GM18526 (cell line): Measurements from ENCODE around the gene OR51S1.

Source experiments
- POLR2A ChIP-seq: IDR thresholded peaks from 3 replicates; pipeline ENCODE4 v1.6.1; 2011; ENCODE audit not compliant: insufficient read length; ENCODE audit errors: extremely low read depth

Gene OR51S1

GRCh38 chr11:4848908-4849532 is at the start of gene OR51S1:
OR51S1 (minus strand) TSS chr11:4849208; CDS start chr11:4849208, 0 bp downstream.
- no peak for TF ChIP-seq POLR2A

- TF ChIP-seq POLR2A: no peak
Observed at GRCh38 chr11:4891996-4892640, 43.1 kb upstream of the OR51S1 start.

GRCh38 chr11:4890279-4890678 is 41.3 kb upstream of the OR51S1 start:
- no peak for TF ChIP-seq POLR2A

- TF ChIP-seq POLR2A: no peak
Observed at GRCh38 chr11:4887591-4887990, 38.6 kb upstream of the OR51S1 start.

GRCh38 chr11:4886186-4886585 is 37.2 kb upstream of the OR51S1 start:
- TF ChIP-seq POLR2A: no peak

- TF ChIP-seq POLR2A: no peak
Observed at GRCh38 chr11:4884361-4884760, 35.4 kb upstream of the OR51S1 start.

GRCh38 chr11:4882543-4882942 is 33.5 kb upstream of the OR51S1 start:
- no peak for TF ChIP-seq POLR2A

GRCh38 chr11:4881860-4882500 is 33.0 kb upstream of the OR51S1 start, which contains the start of gene OR51T1:
OR51T1 (plus strand) TSS chr11:4881900; CDS start chr11:4881900, 0 bp downstream.
- no peak for TF ChIP-seq POLR2A

- no peak for TF ChIP-seq POLR2A
Observed at GRCh38 chr11:4881188-4881587, 32.2 kb upstream of the OR51S1 start.

- TF ChIP-seq POLR2A: no peak
Observed at GRCh38 chr11:4865855-4866254, 16.8 kb upstream of the OR51S1 start.

- no peak for TF ChIP-seq POLR2A
Observed at GRCh38 chr11:4863876-4864275, 14.9 kb upstream of the OR51S1 start.

GRCh38 chr11:4862447-4863236 is 13.6 kb upstream of the OR51S1 start:
- no peak for TF ChIP-seq POLR2A

GRCh38 chr11:4851033-4851432 is 2.0 kb upstream of the OR51S1 start:
- no peak for TF ChIP-seq POLR2A

- TF ChIP-seq POLR2A: no peak
Observed at GRCh38 chr11:4839851-4840549, 9.0 kb downstream of the OR51S1 start.

- no peak for TF ChIP-seq POLR2A
Observed at GRCh38 chr11:4830909-4831308, 18.1 kb downstream of the OR51S1 start.
